Measurements from ENCODE around the gene DAB2.

DNA sequence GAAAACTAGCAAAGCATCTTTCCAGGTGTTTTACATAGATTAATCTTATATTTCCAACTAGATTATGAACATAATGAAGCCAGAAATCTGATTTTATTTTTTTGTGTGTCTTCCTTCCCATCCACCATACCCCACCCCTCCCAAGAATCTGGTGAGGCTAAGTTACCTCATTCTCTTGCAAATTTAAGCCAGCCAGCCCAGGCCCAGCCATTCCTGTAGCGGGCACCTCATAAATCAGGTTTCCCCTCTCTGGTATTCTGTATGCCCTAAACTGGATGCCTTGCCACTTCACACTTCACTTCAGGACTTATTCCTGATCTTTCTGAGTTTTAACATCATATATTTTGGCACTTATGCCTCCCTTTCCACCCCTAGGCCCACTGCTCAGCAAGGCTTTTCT lies 82.3 kb downstream of the DAB2 start:
- TF ChIP-seq, protein P1, sequence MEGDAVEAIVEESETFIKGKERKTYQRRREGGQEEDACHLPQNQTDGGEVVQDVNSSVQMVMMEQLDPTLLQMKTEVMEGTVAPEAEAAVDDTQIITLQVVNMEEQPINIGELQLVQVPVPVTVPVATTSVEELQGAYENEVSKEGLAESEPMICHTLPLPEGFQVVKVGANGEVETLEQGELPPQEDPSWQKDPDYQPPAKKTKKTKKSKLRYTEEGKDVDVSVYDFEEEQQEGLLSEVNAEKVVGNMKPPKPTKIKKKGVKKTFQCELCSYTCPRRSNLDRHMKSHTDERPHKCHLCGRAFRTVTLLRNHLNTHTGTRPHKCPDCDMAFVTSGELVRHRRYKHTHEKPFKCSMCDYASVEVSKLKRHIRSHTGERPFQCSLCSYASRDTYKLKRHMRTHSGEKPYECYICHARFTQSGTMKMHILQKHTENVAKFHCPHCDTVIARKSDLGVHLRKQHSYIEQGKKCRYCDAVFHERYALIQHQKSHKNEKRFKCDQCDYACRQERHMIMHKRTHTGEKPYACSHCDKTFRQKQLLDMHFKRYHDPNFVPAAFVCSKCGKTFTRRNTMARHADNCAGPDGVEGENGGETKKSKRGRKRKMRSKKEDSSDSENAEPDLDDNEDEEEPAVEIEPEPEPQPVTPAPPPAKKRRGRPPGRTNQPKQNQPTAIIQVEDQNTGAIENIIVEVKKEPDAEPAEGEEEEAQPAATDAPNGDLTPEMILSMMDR (IDR thresholded peaks at IDR 0.05): no peak
- no peak for TF ChIP-seq POLR2AphosphoS5 (IDR thresholded peaks at IDR 0.05)
- no peak for TF ChIP-seq POLR2A (IDR thresholded peaks at IDR 0.05)
